Endothelial cell of umbilical vein (primary cell): ENCODE results near the gene SLC35A5. TPM values are rescaled to one million over a fixed set of nuclear protein-coding genes. Genes with fewer than 3 reads are reported as not detected.
A peak's percentile ranks its signal among the peaks of the same experiment; 100 is the strongest.

Experiments
- BruUV-seq: library from RNA; stranded (reverse); fragments of 400-500 nt; replicated peaks from 2 replicates; lab custom pipeline; 2021; lab: Mats Ljungman, UMichigan
- CTCF ChIA-PET: fragments of 300-600, 350-600 bp; sonication (Branson Sonifier 250); formaldehyde crosslinking; loops from one replicate; lab custom pipeline; 2021; ENCODE audit warnings: antibody characterized with exemption, inconsistent platforms; lab: Charles Lee
- POLR2A ChIA-PET: fragments of 300-600, 350-600 bp; sonication (Branson Sonifier 250); formaldehyde crosslinking; loops from one replicate; lab custom pipeline; 2021; ENCODE audit warnings: antibody characterized with exemption, inconsistent platforms; lab: Charles Lee
- DNase-seq: peaks from one replicate; pipeline ENCODE4 v3.0.0-alpha.2; 2011; ENCODE audit warnings: low read depth, low spot score
- FAIRE-seq: peaks from 2 replicates; lab custom pipeline; 2011; peaks lifted over from hg19 to GRCh38; lab: Jason Lieb, UNC
- H2AFZ ChIP-seq: 2 replicates; pipeline ENCODE4 v1.6.0; 2012; ENCODE audit warnings: low read depth, low read length, control low read depth, inconsistent platforms
- H3K27ac ChIP-seq: 2 replicates; pipeline ENCODE4 v1.5.1; 2011; ENCODE audit warnings: low read depth, mild to moderate bottlenecking, control low read depth, low read length, moderate library complexity; ENCODE audit not compliant: insufficient read depth
- H3K27me3 ChIP-seq, 2 experiments: 2 replicates each; pipeline versions ENCODE4 v1.6.0 to v1.6.1; 2011; ENCODE audit warnings: low read length in 2 of 2, mixed read lengths in 1 of 2; ENCODE audit not compliant: control insufficient read depth in 2 of 2, insufficient read depth in 2 of 2
- H3K36me3 ChIP-seq, 2 experiments: 2 replicates in 1 of 2; 3 replicates in 1 of 2; pipeline ENCODE4 v1.5.1; 2011; ENCODE audit warnings: low read length in 2 of 2, mild to moderate bottlenecking in 1 of 2, moderate library complexity in 1 of 2; ENCODE audit not compliant: control insufficient read depth in 2 of 2, insufficient read depth in 2 of 2; ENCODE audit errors: extremely low read depth in 1 of 2
- H3K4me1 ChIP-seq: 3 replicates; pipeline ENCODE4 v1.5.1; 2011; ENCODE audit warnings: mild to moderate bottlenecking, low read length; ENCODE audit not compliant: control insufficient read depth, insufficient read depth; ENCODE audit errors: extremely low read depth
- H3K4me2 ChIP-seq: 2 replicates; pipeline ENCODE4 v1.6.1; 2011; ENCODE audit warnings: low read length, control low read depth, mixed read lengths; ENCODE audit not compliant: insufficient read depth
- H3K4me3 ChIP-seq, 3 experiments: fragments of 200-600 bp in 1 of 3; sonication (generic), shearing (Covaris generic) in 1 of 3; replicated peaks in 1 of 3; 2 replicates each; pipeline ENCODE4 v1.5.1; 2011 to 2016; ENCODE audit warnings: control low read depth in 3 of 3, low read length in 3 of 3, mild to moderate bottlenecking in 2 of 3, inconsistent platforms in 1 of 3, low read depth in 1 of 3, moderate library complexity in 1 of 3; ENCODE audit not compliant: insufficient read depth in 1 of 3
- H3K79me2 ChIP-seq: 2 replicates; pipeline ENCODE4 v1.6.0; 2012; ENCODE audit warnings: low read length, inconsistent platforms; ENCODE audit not compliant: control insufficient read depth, insufficient read depth
- H3K9ac ChIP-seq: replicated peaks from 2 replicates; pipeline ENCODE3; 2011; ENCODE audit warnings: low read length, control low read depth; ENCODE audit not compliant: insufficient read depth; ENCODE audit errors: extremely low read depth
- H3K9me1 ChIP-seq: replicated peaks from 3 replicates; pipeline ENCODE4 v1.6.0; 2011; ENCODE audit warnings: mild to moderate bottlenecking, low read length; ENCODE audit not compliant: control insufficient read depth, insufficient read depth; ENCODE audit errors: extremely low read depth
- H3K9me3 ChIP-seq: replicated peaks from 2 replicates; pipeline ENCODE4 v1.5.1; 2012; ENCODE audit warnings: low read length, inconsistent platforms; ENCODE audit not compliant: control insufficient read depth, insufficient read depth
- H4K20me1 ChIP-seq: replicated peaks from 2 replicates; pipeline ENCODE3; 2011; ENCODE audit warnings: mild to moderate bottlenecking, low read length; ENCODE audit not compliant: control insufficient read depth, insufficient read depth; ENCODE audit errors: extremely low read depth
- CTCF ChIP-seq, 2 donors: IDR thresholded peaks; 1 replicate in 1 of 2; 2 replicates in 1 of 2; pipeline ENCODE4 v1.5.1; 2011; ENCODE audit warnings: low read length in 2 of 2, mild to moderate bottlenecking in 2 of 2, moderate library complexity in 2 of 2, control low read depth in 1 of 2, inconsistent platforms in 1 of 2, low read depth in 1 of 2; ENCODE audit not compliant: insufficient read depth in 1 of 2; ENCODE audit errors: extremely low read depth in 1 of 2
- EZH2 ChIP-seq: IDR thresholded peaks from 2 replicates; pipeline ENCODE4 v1.6.1; 2012; ENCODE audit warnings: borderline replicate concordance, low read depth, mild to moderate bottlenecking, moderate library complexity, low read length, inconsistent platforms; ENCODE audit not compliant: severe bottlenecking
- FOS ChIP-seq: IDR thresholded peaks from 2 replicates; pipeline ENCODE4 v1.6.1; 2011; ENCODE audit warnings: mild to moderate bottlenecking, low read length, moderate library complexity, borderline replicate concordance; ENCODE audit not compliant: insufficient read depth
- GATA2 ChIP-seq: IDR thresholded peaks from 2 replicates; pipeline ENCODE4 v1.7.0; 2011; ENCODE audit warnings: low read depth, mild to moderate bottlenecking, moderate library complexity, mixed read lengths, low read length; ENCODE audit not compliant: insufficient read length, insufficient read depth
- JUN ChIP-seq: IDR thresholded peaks from 2 replicates; pipeline ENCODE4 v1.6.1; 2011; ENCODE audit warnings: borderline replicate concordance, low read depth; ENCODE audit not compliant: insufficient read length, insufficient read depth
- MAX ChIP-seq: IDR thresholded peaks from 2 replicates; pipeline ENCODE4 v1.6.1; 2011; ENCODE audit not compliant: insufficient read depth, insufficient read length
- MYC ChIP-seq: IDR thresholded peaks from one replicate; pipeline ENCODE4 v1.6.1; 2011; ENCODE audit warnings: mild to moderate bottlenecking, low read depth, low read length
- POLR2A ChIP-seq: IDR thresholded peaks from 2 replicates; pipeline ENCODE4 v1.6.1; 2012; ENCODE audit warnings: low read depth, mild to moderate bottlenecking, control low read depth, low read length
- POLR2AphosphoS5 ChIP-seq: IDR thresholded peaks from 2 replicates; pipeline ENCODE4 v1.6.1; 2012; ENCODE audit warnings: low read depth, mild to moderate bottlenecking, control low read depth, low read length, moderate library complexity; ENCODE audit not compliant: insufficient read depth
- dilution Hi-C: fragments of 300-500 bp; cut with MboI; formaldehyde crosslinking; loops from one replicate; pipeline ENCODE4 v1.15.0; 2019; ENCODE audit warnings: low sequenced_read_pairs; ENCODE audit not compliant: extremely low pct_ligation_motif_present
- intact Hi-C: fragments of 100-400 bp; cut with micrococcal nuclease; formaldehyde crosslinking; loops from one replicate; pipeline ENCODE4 v1.10.0; 2022
- polyA plus RNA-seq, 4 experiments: library from polyadenylated mRNA; depleted of rRNA in 3 of 4; stranded (reverse) in 3 of 4; unstranded in 1 of 4; fragments of >200 nt; gene quantifications; 2 replicates each; pipeline versions ENCODE4 v1.2.1 to v1.2.3, GENCODE V29; 2011 to 2012; ENCODE audit warnings: missing spikeins in 1 of 4
- total RNA-seq: library from RNA; stranded (reverse); gene quantifications from 2 replicates; pipeline ENCODE4 v1.2.3, GENCODE V29; 2021

Gene SLC35A5
- total and polyA plus RNA-seq, 2 donors (not counting 3 experiments of a cell fraction or from before 2014, with no cell fraction given) = 25.1 to 40.1 TPM

GRCh38 chr3:112611752-112612515 is 50.1 kb downstream of the SLC35A5 start:
- Histone ChIP-seq H3K4me2 (no peak overlapping the region), H3K4me3 (no peak overlapping the region), H3K27me3 (no peaks in the 10 kb centered on the region), H3K4me1 (no peaks in the 10 kb centered on the region), H3K27ac (no peak overlapping the region), H3K9ac (no peak overlapping the region), H3K36me3 (peaks cover 0 to 6% of the 10 kb centered on the region in 2 experiments), H3K79me2 (no peaks in the 10 kb centered on the region), H2AFZ (no peak overlapping the region), H4K20me1 (no peaks in the 10 kb centered on the region), H3K9me1 (no peaks in the 10 kb centered on the region), H3K9me3 (no peaks in the 10 kb centered on the region)
- DNase-seq = no peak
- BruUV-seq = no TSS peak
- peak; percentile 35 for FAIRE-seq
- CTCF ChIA-PET = interaction anchor here (1.1 to 1.7 kb wide), 3 partner anchors 9 to 31 kb away, joined by 3 to 6 read pairs (median 4); no protein-coding TSS in a partner anchor
- intact Hi-C loops (no loop called here), dilution Hi-C loops (no loop called here)
- no peak for TF ChIP-seq POLR2AphosphoS5
- TF ChIP-seq GATA2 = no peak
- no peak for TF ChIP-seq MAX
- no peak for TF ChIP-seq JUN
- no peak for TF ChIP-seq FOS
- no peak for TF ChIP-seq MYC
- no peak for TF ChIP-seq EZH2
- no peak for TF ChIP-seq CTCF (IDR thresholded peaks at IDR 0.05; ENCODE audit: extremely low read depth in 1 of 2, insufficient read depth in 1 of 2, low read depth in 1 of 2, low read length in 2 of 2)
- TF ChIP-seq POLR2A = no peak
- POLR2A ChIA-PET = interaction anchor here (0.6 kb wide), 1 partner anchor 658 kb away, joined by 7 read pairs; no protein-coding TSS in a partner anchor
